ENCODE measurements around the gene CDH3.

The CDH3 gene

DNA sequence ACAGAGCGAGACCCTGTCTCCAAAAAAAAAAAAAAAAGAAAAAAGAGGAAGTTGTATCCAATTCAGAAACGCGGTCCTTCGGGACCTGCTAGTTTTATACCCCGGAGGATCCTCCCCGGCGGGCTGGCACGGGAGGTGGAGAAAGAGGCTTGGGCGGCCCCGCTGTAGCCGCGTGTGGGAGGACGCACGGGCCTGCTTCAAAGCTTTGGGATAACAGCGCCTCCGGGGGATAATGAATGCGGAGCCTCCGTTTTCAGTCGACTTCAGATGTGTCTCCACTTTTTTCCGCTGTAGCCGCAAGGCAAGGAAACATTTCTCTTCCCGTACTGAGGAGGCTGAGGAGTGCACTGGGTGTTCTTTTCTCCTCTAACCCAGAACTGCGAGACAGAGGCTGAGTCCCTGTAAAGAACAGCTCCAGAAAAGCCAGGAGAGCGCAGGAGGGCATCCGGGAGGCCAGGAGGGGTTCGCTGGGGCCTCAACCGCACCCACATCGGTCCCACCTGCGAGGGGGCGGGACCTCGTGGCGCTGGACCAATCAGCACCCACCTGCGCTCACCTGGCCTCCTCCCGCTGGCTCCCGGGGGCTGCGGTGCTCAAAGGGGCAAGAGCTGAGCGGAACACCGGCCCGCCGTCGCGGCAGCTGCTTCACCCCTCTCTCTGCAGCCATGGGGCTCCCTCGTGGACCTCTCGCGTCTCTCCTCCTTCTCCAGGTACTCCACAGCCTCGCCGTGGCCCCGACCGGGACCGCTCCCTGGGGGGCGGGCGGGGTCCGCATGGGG is at the start of gene CDH3:
Gene CDH3, plus strand, starts transcription at position 596 of the 779 bp plus-strand sequence. Its CDS starts 70 bp downstream, at position 666.
- DNase-seq (ENCODE audit: low read depth) = no peak
- H3K4me3 ChIP-seq (ENCODE audit: low read depth, low read length) = no peak within 1 kb of the TSS
- TF ChIP-seq, protein P1, sequence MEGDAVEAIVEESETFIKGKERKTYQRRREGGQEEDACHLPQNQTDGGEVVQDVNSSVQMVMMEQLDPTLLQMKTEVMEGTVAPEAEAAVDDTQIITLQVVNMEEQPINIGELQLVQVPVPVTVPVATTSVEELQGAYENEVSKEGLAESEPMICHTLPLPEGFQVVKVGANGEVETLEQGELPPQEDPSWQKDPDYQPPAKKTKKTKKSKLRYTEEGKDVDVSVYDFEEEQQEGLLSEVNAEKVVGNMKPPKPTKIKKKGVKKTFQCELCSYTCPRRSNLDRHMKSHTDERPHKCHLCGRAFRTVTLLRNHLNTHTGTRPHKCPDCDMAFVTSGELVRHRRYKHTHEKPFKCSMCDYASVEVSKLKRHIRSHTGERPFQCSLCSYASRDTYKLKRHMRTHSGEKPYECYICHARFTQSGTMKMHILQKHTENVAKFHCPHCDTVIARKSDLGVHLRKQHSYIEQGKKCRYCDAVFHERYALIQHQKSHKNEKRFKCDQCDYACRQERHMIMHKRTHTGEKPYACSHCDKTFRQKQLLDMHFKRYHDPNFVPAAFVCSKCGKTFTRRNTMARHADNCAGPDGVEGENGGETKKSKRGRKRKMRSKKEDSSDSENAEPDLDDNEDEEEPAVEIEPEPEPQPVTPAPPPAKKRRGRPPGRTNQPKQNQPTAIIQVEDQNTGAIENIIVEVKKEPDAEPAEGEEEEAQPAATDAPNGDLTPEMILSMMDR (IDR thresholded peaks at IDR 0.05; ENCODE audit: insufficient read depth, low read depth, low read length, missing control alignments) = no peak

DNA sequence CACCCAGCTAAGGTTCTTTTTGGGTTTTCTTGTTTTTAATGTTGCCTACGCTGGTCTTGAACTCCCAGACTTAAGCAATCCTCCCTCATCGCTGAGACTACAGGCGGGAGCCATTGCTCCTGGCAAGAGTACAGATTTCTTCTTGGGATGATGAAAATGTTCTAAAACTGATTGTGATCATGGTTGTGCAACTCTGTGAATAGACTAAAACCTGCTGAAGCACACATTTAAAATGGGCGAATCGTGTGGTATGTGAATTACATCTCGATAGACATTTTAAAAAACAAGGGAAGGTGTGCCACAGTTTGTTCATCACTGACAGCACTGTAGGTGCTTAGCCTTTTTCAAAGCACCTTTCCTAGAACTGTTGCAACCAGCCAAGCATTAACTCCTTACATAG is 48.8 kb upstream of the CDH3 start:
- TF ChIP-seq, protein P1 (IDR thresholded peaks at IDR 0.05; ENCODE audit: insufficient read depth, low read depth, low read length, missing control alignments) = no peak
- DNase-seq (ENCODE audit: low read depth) = no peak
- no peak overlapping the region for H3K4me3 ChIP-seq (ENCODE audit: low read depth, low read length)

DNA sequence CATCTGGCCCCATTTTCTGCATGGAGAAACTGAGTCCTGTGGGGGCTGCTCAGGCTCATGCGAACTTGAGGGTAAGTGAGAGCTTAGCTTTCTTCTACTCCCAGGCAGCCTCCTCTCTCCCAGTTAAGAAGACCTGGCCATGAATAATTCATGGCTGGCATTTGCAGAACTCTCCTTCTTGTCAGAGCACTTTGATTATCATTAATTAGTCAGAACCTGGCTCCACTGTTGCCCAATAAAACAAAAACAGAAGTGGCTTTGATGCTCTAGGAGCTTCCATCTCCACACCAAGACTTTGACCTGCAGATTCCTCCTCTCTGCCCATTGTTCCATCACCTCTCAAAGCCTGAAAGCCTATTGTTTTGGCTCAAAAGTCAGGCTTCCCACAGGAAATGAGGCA is 45.5 kb upstream of the CDH3 start:
- DNase-seq (ENCODE audit: low read depth) = no peak
- TF ChIP-seq, protein P1 (IDR thresholded peaks at IDR 0.05; ENCODE audit: insufficient read depth, low read depth, low read length, missing control alignments) = no peak

DNA sequence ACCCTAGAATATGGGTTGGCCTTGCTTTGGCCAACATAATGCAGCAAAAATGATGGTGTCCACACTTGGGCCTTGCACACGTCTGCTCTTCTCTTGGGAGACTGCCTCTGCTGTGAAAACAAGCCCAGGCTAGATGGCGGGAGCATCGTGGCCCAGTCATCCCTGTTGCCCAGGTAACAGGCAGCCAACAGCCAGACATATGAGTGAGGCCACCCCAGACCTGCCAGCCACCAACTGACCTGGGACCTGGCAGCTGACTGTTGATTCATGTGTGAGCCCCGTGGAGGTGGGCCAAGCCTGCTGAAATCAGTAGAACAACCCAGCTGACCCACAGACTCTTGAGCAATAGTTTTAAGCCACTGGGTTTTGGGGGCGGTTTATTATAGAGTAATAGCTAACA is 39.4 kb upstream of the CDH3 start:
- TF ChIP-seq, protein P1 (IDR thresholded peaks at IDR 0.05; ENCODE audit: insufficient read depth, low read depth, low read length, missing control alignments) = no peak
- H3K4me3 ChIP-seq (ENCODE audit: low read depth, low read length) = no peak overlapping the region
- DNase-seq (ENCODE audit: low read depth) = no peak

More for the DNA sequence above, 45.5 kb upstream of the CDH3 start:
- H3K4me3 ChIP-seq (ENCODE audit: low read depth, low read length) = no peak overlapping the region

DNA sequence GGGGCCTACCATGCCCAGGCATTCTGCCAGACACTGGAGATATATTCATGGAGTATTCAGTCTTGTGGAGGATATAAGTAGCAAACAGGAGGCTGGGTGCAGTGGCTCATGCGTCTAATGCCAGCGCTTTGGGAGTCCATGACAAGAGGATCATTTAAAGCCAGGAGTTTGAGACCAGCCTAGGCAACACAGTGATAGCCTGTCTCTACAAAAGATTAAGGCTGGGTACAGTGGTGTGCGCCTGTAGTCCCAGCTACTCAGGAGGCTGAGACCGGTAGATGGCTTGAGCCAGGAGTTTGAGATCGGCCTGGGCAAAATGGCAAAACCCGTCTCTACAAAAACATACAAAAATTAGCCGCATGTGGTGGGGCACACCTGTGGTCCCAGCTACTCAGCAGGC is 37.7 kb upstream of the CDH3 start:
- no peak overlapping the region for H3K4me3 ChIP-seq (ENCODE audit: low read depth, low read length)

DNA sequence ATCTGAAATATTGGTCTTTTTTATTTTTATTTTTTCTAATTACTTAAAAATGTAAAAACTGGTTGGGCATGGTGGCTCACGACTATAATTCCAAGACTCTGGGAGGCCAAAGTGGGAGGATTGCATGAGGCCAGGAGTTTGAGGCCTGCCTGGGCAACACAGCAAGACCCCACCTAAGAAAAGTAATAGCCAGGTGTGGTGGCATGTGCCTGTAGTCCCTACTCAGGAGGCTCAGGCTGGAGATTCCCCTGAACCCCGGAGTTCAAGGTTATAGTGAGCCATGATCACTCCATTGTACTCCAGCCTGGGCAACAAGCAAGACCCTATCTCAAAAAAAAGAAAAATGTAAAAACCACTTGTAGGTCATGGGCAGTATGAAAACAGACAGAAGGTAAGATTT is 36.8 kb upstream of the CDH3 start:
- DNase-seq (ENCODE audit: low read depth) = no peak
- H3K4me3 ChIP-seq (ENCODE audit: low read depth, low read length) = no peak overlapping the region
- TF ChIP-seq, protein P1 (IDR thresholded peaks at IDR 0.05; ENCODE audit: insufficient read depth, low read depth, low read length, missing control alignments) = no peak

More for the DNA sequence above, 37.7 kb upstream of the CDH3 start:
- no peak for DNase-seq (ENCODE audit: low read depth)
- TF ChIP-seq, protein P1 (IDR thresholded peaks at IDR 0.05; ENCODE audit: insufficient read depth, low read depth, low read length, missing control alignments) = no peak

DNA sequence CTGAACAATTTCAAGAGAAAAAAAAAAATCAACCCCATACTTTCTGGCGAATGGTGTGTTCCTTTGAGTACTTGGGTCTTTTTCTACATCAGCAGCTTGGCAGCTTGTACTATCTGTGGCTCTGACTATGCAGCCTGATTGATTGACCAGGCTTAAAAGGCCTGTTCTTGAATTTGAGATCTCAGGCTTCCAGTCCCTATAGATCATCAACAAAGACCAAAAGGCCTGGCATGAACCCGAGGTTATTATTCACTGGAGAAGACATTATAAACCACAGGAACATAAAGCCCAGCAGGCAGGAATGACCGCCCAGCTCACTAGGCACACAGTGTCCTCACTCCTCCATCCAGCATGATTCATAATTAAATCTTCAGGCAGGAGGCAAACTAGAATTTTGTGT is 32.1 kb upstream of the CDH3 start:
- no peak for DNase-seq (ENCODE audit: low read depth)
- TF ChIP-seq, protein P1 (IDR thresholded peaks at IDR 0.05; ENCODE audit: insufficient read depth, low read depth, low read length, missing control alignments) = no peak
- no peak overlapping the region for H3K4me3 ChIP-seq (ENCODE audit: low read depth, low read length)
